ENCODE measurements around the gene CNOT4.

Gene CNOT4

DNA sequence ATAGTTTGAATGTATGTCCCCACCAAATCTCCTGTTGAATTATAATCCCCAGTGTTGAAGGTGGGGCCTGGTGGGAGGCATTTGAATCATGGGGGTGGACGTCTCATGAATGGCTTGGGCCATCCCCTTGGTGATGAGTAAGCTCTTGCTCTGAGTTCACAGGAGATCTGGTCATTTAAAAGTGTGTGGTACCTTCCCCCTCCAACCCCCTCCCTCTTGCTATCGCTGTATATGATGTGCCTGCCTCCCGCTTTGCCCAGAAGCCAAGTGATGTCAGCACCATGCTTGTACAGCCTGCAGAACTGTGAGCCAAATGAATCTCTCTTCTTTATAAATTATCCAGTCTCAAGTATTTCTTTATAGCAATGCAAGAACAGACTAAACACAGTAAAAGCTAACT, 103.0 kb downstream of the CNOT4 start (continued):
- TF ChIP-seq, protein P1, sequence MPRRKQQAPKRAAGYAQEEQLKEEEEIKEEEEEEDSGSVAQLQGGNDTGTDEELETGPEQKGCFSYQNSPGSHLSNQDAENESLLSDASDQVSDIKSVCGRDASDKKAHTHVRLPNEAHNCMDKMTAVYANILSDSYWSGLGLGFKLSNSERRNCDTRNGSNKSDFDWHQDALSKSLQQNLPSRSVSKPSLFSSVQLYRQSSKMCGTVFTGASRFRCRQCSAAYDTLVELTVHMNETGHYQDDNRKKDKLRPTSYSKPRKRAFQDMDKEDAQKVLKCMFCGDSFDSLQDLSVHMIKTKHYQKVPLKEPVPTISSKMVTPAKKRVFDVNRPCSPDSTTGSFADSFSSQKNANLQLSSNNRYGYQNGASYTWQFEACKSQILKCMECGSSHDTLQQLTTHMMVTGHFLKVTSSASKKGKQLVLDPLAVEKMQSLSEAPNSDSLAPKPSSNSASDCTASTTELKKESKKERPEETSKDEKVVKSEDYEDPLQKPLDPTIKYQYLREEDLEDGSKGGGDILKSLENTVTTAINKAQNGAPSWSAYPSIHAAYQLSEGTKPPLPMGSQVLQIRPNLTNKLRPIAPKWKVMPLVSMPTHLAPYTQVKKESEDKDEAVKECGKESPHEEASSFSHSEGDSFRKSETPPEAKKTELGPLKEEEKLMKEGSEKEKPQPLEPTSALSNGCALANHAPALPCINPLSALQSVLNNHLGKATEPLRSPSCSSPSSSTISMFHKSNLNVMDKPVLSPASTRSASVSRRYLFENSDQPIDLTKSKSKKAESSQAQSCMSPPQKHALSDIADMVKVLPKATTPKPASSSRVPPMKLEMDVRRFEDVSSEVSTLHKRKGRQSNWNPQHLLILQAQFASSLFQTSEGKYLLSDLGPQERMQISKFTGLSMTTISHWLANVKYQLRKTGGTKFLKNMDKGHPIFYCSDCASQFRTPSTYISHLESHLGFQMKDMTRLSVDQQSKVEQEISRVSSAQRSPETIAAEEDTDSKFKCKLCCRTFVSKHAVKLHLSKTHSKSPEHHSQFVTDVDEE (CRISPR knock-in tag; IDR thresholded peaks at IDR 0.05): no peak
- no peak for TF ChIP-seq TCF4 (CRISPR knock-in tag; IDR thresholded peaks at IDR 0.05; ENCODE audit: borderline replicate concordance)
- TF ChIP-seq, protein P2, sequence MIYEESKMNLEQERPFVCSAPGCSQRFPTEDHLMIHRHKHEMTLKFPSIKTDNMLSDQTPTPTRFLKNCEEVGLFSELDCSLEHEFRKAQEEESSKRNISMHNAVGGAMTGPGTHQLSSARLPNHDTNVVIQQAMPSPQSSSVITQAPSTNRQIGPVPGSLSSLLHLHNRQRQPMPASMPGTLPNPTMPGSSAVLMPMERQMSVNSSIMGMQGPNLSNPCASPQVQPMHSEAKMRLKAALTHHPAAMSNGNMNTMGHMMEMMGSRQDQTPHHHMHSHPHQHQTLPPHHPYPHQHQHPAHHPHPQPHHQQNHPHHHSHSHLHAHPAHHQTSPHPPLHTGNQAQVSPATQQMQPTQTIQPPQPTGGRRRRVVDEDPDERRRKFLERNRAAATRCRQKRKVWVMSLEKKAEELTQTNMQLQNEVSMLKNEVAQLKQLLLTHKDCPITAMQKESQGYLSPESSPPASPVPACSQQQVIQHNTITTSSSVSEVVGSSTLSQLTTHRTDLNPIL (CRISPR knock-in tag; IDR thresholded peaks at IDR 0.05; ENCODE audit: low read depth): no peak

DNA sequence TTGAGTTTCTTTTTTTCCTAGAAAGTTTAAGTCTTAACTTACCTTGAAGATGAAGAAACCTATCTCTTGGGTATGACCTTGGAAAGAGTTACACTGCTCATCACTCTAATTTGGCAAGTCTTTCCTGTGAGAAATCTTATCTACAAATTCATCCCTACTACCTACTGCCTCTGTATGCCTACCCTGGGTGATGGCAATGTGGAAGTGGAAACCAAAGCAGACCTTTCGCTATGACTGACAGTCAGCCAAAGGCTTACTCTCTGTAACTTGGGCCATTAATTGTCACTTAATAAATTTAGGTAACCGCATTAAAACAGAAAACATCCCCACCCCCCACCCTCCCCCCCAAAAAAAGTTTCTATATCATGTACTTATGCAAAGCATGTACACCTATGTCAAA, 103.9 kb downstream of the CNOT4 start:
- TF ChIP-seq ESRRG (CRISPR knock-in tag; IDR thresholded peaks at IDR 0.05) (no peak), ZNF70 (CRISPR knock-in tag; IDR thresholded peaks at IDR 0.05) (no peak), ISL1 (CRISPR knock-in tag; IDR thresholded peaks at IDR 0.05) (no peak), ZNF8 (CRISPR knock-in tag; IDR thresholded peaks at IDR 0.05) (no peak), SNAI2 (CRISPR knock-in tag; IDR thresholded peaks at IDR 0.05) (no peak), BACH2 (CRISPR knock-in tag; IDR thresholded peaks at IDR 0.05; ENCODE audit: borderline replicate concordance) (no peak), GLIS3 (CRISPR knock-in tag; IDR thresholded peaks at IDR 0.05) (no peak), ZC3H10 (CRISPR knock-in tag; IDR thresholded peaks at IDR 0.05) (no peak), CSRNP3 (CRISPR knock-in tag; IDR thresholded peaks at IDR 0.05) (no peak), CSDC2 (CRISPR knock-in tag; IDR thresholded peaks at IDR 0.05) (no peak)
- TF ChIP-seq, protein P3, sequence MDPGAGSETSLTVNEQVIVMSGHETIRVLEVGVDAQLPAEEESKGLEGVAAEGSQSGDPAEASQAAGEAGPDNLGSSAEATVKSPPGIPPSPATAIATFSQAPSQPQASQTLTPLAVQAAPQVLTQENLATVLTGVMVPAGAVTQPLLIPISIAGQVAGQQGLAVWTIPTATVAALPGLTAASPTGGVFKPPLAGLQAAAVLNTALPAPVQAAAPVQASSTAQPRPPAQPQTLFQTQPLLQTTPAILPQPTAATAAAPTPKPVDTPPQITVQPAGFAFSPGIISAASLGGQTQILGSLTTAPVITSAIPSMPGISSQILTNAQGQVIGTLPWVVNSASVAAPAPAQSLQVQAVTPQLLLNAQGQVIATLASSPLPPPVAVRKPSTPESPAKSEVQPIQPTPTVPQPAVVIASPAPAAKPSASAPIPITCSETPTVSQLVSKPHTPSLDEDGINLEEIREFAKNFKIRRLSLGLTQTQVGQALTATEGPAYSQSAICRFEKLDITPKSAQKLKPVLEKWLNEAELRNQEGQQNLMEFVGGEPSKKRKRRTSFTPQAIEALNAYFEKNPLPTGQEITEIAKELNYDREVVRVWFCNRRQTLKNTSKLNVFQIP (CRISPR knock-in tag; IDR thresholded peaks at IDR 0.05; ENCODE audit: borderline replicate concordance, low read depth): no peak
- TF ChIP-seq, protein P1 (CRISPR knock-in tag; IDR thresholded peaks at IDR 0.05): no peak
- TF ChIP-seq, protein P2 (CRISPR knock-in tag; IDR thresholded peaks at IDR 0.05; ENCODE audit: low read depth): no peak
- no peak for ATAC-seq

GRCh38 chr7:135403302-135403701, 106.6 kb downstream of the CNOT4 start:
- TF ChIP-seq ZNF565 (CRISPR knock-in tag; conservative IDR thresholded peaks at IDR 0.05; ENCODE audit: low read depth) (no peak), PPARA (CRISPR knock-in tag; IDR thresholded peaks at IDR 0.05; ENCODE audit: borderline replicate concordance) (no peak), SNAI2 (CRISPR knock-in tag; IDR thresholded peaks at IDR 0.05) (no peak), ZFP3 (CRISPR knock-in tag; IDR thresholded peaks at IDR 0.05) (no peak), RARB (CRISPR knock-in tag; IDR thresholded peaks at IDR 0.05) (no peak), CSRNP3 (CRISPR knock-in tag; IDR thresholded peaks at IDR 0.05) (no peak), ESRRG (CRISPR knock-in tag; IDR thresholded peaks at IDR 0.05) (no peak), ARNTL (CRISPR knock-in tag; IDR thresholded peaks at IDR 0.05; ENCODE audit: borderline replicate concordance, low read depth) (no peak), ZNF70 (CRISPR knock-in tag; IDR thresholded peaks at IDR 0.05) (no peak), BACH2 (CRISPR knock-in tag; IDR thresholded peaks at IDR 0.05; ENCODE audit: borderline replicate concordance) (no peak), GLIS3 (CRISPR knock-in tag; IDR thresholded peaks at IDR 0.05) (no peak), CSDC2 (CRISPR knock-in tag; IDR thresholded peaks at IDR 0.05) (no peak)
- TF ChIP-seq, protein P2 (CRISPR knock-in tag; IDR thresholded peaks at IDR 0.05; ENCODE audit: low read depth): no peak
- TF ChIP-seq, protein P3 (CRISPR knock-in tag; IDR thresholded peaks at IDR 0.05; ENCODE audit: borderline replicate concordance, low read depth): no peak
- ATAC-seq: no peak
